Stimulated activated CD8-positive, alpha-beta memory T cell treated with anti-CD3 and anti-CD28 coated beads, Interleukin-15, amount 100 ng/mL, for 4 hours (primary cell): ENCODE results near the gene EFR3B.

Experiments
- DNase-seq, 2 donors: peaks; one replicate each; pipeline ENCODE4 v3.0.0-alpha.2; 2020; ENCODE audit warnings: low read depth in 2 of 2

The EFR3B gene

DNA sequence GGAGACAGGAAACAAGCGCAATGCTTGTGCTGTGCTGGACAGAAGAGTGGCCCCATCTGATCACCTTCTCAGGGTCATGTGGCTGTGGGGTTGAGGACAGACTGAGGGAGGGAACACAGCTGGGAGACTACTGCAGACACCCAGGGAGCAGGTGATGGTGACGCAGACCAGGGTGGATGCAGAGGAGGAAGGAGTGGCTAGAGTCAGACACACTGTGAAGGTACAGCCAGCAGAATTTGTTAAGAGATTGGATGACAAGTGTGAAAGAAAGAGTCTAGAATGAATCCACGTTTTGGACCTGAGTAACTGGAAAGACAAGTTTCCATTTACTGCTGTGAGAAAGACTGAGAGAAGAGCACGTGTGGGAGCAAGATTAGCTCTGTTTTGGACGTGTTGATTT, 142.4 kb downstream of the EFR3B start:
- DNase-seq: no peak

- DNase-seq: no peak
Observed at GRCh38 chr2:25187729-25188350, 146.0 kb downstream of the EFR3B start.

GRCh38 chr2:25188405-25188804, 146.5 kb downstream of the EFR3B start:
- no peak for DNase-seq

DNA sequence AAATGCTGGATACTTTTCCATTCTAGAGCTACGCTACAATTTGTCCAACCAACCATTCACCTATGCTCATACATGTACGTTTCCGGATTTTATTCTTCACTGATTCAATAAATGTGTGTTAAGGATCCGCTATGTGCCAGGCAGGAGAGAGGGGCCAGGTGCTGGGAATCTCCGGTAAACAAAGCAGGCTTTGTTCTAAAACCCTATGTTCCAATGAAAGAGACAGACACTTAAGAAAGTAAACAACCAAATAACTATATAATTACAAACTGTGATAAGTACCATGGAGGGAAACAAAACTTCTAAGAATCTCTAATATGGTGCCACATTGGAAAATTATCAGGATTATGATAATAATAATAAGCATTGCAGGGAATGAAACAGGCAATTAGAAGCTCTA, 148.7 kb downstream of the EFR3B start:
- no peak for DNase-seq

- DNase-seq: no peak
Observed at GRCh38 chr2:25194576-25195122, 152.8 kb downstream of the EFR3B start.

GRCh38 chr2:25197336-25198208, 155.7 kb downstream of the EFR3B start:
- DNase-seq: no peak

- DNase-seq: no peak
Observed at GRCh38 chr2:25198209-25198525, 156.3 kb downstream of the EFR3B start.

DNA sequence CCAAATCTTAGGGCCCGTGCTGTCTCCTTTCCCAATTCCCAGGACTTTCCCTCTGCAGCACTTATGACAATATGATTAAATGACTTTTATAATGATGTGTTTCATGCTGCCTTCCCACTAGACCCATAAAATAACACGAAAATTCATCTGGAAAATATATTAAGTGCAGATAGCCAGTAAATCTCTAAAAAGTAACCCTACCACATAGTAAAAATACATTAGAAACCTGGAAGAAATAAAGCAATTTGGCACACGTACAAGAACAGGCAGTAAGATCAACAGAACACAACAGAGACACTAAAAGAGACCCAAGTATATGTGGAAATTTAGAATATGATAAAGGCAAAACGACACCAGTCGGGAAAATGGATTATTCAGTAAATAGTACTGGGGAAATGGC, 156.7 kb downstream of the EFR3B start:
- DNase-seq: no peak

DNA sequence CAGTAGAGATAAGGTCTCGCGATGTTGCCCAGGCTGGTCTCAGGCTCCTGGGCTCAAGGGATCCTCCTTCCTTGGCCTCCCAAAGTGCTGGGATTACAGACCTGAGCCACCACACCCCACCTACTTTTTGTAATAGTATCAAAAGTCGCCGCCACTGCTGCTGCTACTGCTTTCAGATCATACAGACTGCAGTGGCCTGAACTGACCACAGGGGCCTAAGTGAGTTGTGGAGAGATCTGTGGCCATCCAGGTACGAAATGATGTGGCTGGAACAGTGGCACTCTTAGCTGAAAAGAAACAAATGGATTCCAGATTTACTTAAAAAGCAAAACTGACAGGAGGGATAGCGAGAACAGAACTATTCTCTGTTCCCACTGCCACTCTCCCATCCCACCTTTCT, 159.4 kb downstream of the EFR3B start:
- DNase-seq: no peak

- DNase-seq: no peak
Observed at GRCh38 chr2:25201794-25202193, 159.9 kb downstream of the EFR3B start.

DNA sequence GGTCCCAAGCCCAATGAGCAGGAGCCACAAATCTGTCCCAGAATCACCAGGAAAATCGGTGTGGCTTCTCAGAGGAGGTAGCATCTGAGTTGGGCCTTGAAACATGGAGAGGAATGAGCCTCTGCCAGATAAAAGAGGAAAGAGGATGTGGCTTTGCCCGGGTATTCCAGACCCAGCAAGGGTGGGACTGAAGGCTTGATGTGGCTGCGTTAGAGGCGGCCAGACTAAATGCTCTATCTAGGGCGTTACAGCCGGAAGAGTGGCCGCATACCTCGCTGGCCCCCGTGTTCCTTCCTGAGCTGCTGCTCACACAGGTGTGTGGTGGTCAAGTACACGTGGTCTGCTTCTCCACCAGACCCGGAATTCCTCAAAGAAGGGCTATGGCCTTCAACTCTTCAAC, 160.4 kb downstream of the EFR3B start:
- no peak for DNase-seq

- no peak for DNase-seq
Observed at GRCh38 chr2:25204190-25204838, 162.4 kb downstream of the EFR3B start.

- no peak for DNase-seq
Observed at GRCh38 chr2:25207078-25207545, 165.2 kb downstream of the EFR3B start.
